Activated CD8-positive, alpha-beta memory T cell treated with anti-CD3 and anti-CD28 coated beads for 1 hour (primary cell): ENCODE results near the gene STYK1.
A peak's percentile ranks its signal among the peaks of the same experiment; 100 is the strongest.
"Not testable (repeated sequence)": the region's sequence is repeated elsewhere in the genome, so short reads cannot be mapped to it uniquely, and the experiment has no call there.

Experiments used
- DNase-seq, 2 donors: peaks; one replicate each; pipeline ENCODE4 v3.0.0-alpha.2; 2020; ENCODE audit warnings: low read depth in 1 of 2; ENCODE audit errors: extremely low read depth in 1 of 2

Gene STYK1

GRCh38 chr12:10623131-10623530 is 50.7 kb downstream of the STYK1 start:
- no peak for DNase-seq

- DNase-seq, result no peak
Measured at GRCh38 chr12:10621278-10621677, 52.6 kb downstream of the STYK1 start.

- no peak for DNase-seq
Measured at GRCh38 chr12:10620078-10620779, 53.6 kb downstream of the STYK1 start.

- DNase-seq, result no peak
Measured at GRCh38 chr12:10618338-10618987, 55.4 kb downstream of the STYK1 start.

- DNase-seq, result no peak
Measured at GRCh38 chr12:10617863-10618262, 56.0 kb downstream of the STYK1 start.

GRCh38 chr12:10615532-10615931 is 58.3 kb downstream of the STYK1 start:
- no peak for DNase-seq

- DNase-seq, result no peak
Measured at GRCh38 chr12:10614056-10614370, 59.8 kb downstream of the STYK1 start.

- DNase-seq, result peak; percentile 98 to 99
Measured at GRCh38 chr12:10613349-10614055, 60.4 kb downstream of the STYK1 start, which contains the start of gene MAGOHB. TSS of gene MAGOHB (minus strand) at chr12:10613609. CDS start at chr12:10613532, 77 bp downstream.

GRCh38 chr12:10612984-10613348 is 60.9 kb downstream of the STYK1 start:
- DNase-seq, result no peak

- no peak for DNase-seq
Measured at GRCh38 chr12:10612110-10612509, 61.7 kb downstream of the STYK1 start.

- DNase-seq, result not testable (repeated sequence)
Measured at GRCh38 chr12:10611258-10611657, 62.6 kb downstream of the STYK1 start.

GRCh38 chr12:10610188-10610587 is 63.7 kb downstream of the STYK1 start:
- DNase-seq, result no peak

- DNase-seq, result no peak
Measured at GRCh38 chr12:10607885-10608458, 65.9 kb downstream of the STYK1 start.

- DNase-seq, result no peak
Measured at GRCh38 chr12:10601860-10602259, 72.0 kb downstream of the STYK1 start.

- no peak for DNase-seq
Measured at GRCh38 chr12:10600988-10601387, 72.9 kb downstream of the STYK1 start.

- DNase-seq, result no peak
Measured at GRCh38 chr12:10595881-10596280, 78.0 kb downstream of the STYK1 start.

- no peak for DNase-seq
Measured at GRCh38 chr12:10590966-10591365, 82.9 kb downstream of the STYK1 start.

- DNase-seq, result no peak
Measured at GRCh38 chr12:10584415-10584814, 89.4 kb downstream of the STYK1 start.

- no peak for DNase-seq
Measured at GRCh38 chr12:10582704-10583103, 91.1 kb downstream of the STYK1 start.

- not testable (repeated sequence) for DNase-seq
Measured at GRCh38 chr12:10582133-10582532, 91.7 kb downstream of the STYK1 start.

GRCh38 chr12:10574307-10574706 is 99.5 kb downstream of the STYK1 start:
- DNase-seq, result no peak

- DNase-seq, result not testable (repeated sequence)
Measured at GRCh38 chr12:10572021-10572490, 101.8 kb downstream of the STYK1 start.
